Prostate gland (tissue), 2 donors: ENCODE measurements around the gene TPSB2.

Experiments
- POLR2A ChIP-seq: fragments of 450-650 bp; IDR thresholded peaks from one replicate; pipeline ENCODE4 v1.6.1; 2016; ENCODE audit warnings: antibody characterized with exemption, mild to moderate bottlenecking
- POLR2AphosphoS5 ChIP-seq: sonication (generic); formaldehyde crosslinking; IDR thresholded peaks from one replicate; pipeline ENCODE4 v1.6.1; 2017; ENCODE audit warnings: antibody characterized with exemption
- TF ChIP-seq, protein P1 (sequence below), 4 experiments: fragments of 200-600 bp in 2 of 4; fragments of 450-650 bp in 2 of 4; sonication (generic) in 2 of 4; IDR thresholded peaks; 1 replicate in 3 of 4; 2 replicates in 1 of 4; pipeline ENCODE4 v1.5.1; 2016 to 2019; ENCODE audit warnings: antibody characterized with exemption in 4 of 4, mild to moderate bottlenecking in 2 of 4, moderate library complexity in 2 of 4

DNA sequence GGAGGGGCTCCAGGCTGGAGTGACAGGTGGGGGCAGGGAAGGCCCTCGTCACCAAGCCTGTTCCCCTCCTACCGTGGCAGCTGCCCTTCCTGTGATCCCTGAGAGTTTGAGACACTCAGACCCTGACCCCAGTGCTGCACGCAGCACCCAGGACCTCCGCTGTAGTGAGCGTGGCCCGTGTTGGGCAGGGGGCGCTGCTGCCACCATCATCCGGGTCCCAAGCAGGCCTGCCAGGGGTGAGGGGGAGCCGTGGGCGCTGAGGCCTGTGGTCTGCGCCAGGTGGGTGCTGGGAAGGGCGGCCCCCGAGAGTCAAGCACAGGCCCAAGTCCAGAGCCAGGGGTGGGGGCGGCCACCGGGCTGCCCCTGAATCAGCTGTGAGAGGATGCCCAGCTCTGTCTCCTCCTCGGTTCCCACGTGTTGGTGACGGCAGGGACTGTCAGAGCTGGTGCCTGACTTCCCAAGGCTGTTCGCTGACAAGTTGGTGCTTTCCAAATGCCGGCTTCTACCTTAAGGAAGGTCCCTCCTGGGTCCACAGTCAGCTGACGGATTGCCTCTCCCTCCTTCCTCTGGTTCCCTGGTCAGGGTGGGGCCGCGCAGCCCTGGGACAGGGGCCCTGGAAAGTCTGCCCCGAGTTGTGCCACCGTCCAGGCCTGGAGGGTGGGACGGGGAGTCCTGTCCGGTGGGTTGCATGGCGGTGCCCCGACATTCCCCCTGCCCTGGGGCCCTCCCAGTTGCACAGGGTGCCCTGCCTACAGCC is 36.0 kb downstream of the TPSB2 start:
- TF ChIP-seq, protein P1, sequence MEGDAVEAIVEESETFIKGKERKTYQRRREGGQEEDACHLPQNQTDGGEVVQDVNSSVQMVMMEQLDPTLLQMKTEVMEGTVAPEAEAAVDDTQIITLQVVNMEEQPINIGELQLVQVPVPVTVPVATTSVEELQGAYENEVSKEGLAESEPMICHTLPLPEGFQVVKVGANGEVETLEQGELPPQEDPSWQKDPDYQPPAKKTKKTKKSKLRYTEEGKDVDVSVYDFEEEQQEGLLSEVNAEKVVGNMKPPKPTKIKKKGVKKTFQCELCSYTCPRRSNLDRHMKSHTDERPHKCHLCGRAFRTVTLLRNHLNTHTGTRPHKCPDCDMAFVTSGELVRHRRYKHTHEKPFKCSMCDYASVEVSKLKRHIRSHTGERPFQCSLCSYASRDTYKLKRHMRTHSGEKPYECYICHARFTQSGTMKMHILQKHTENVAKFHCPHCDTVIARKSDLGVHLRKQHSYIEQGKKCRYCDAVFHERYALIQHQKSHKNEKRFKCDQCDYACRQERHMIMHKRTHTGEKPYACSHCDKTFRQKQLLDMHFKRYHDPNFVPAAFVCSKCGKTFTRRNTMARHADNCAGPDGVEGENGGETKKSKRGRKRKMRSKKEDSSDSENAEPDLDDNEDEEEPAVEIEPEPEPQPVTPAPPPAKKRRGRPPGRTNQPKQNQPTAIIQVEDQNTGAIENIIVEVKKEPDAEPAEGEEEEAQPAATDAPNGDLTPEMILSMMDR (IDR thresholded peaks at IDR 0.05), result no peak
- TF ChIP-seq POLR2A (no peak), POLR2AphosphoS5 (no peak)
